ENCODE measurements around the gene CDHR2.

CDHR2 gene

DNA sequence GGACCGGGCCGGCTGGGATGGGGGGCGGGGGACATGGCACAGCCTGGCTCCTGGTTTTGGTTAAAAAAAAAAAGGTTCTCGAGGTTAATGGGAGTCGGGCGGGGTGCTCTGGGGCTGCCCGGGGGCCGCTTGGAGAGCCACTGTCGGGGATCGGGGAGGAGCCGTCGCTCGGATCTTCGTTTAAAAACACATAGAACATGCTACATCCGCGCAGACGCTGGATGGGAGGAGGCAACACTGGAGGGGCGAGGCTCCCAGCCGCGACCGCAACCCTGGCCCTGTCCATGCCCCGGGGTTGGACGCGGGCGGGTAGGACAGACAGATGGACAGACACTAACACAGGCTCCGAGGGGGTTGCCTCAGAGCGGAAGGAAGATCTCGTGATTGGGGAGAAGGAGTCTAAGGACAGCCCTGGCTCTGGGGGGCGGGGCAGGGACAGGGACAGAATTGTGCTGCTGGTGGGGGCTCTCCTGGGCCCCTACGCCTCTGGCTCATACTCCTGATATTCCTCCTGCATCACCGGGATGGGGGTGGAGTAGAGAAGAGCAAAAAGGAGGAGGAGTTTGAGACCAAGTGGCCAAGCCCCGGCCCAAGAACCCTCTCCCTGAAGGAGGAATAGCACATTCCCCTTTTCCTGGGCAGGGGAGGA lies 71.3 kb downstream of the CDHR2 start:
- no peak overlapping the region for H3K4me3 ChIP-seq (ENCODE audit: low read depth, low read length)
- TF ChIP-seq CTCF (IDR thresholded peaks at IDR 0.05; ENCODE audit: low read depth, low read length, missing control alignments) = no peak
- in situ Hi-C loops (cut with HindIII; ENCODE audit: low sequenced_read_pairs) = no loop called here
- DNase-seq (ENCODE audit: low read depth) = no peak

GRCh38 chr5:176621661-176622079 lies 72.5 kb downstream of the CDHR2 start:
- in situ Hi-C loops (cut with HindIII; ENCODE audit: low sequenced_read_pairs) = no loop called here
- no peak overlapping the region for H3K4me3 ChIP-seq (ENCODE audit: low read depth, low read length)
- no peak for DNase-seq (ENCODE audit: low read depth)
- no peak for TF ChIP-seq CTCF (IDR thresholded peaks at IDR 0.05; ENCODE audit: low read depth, low read length, missing control alignments)

GRCh38 chr5:176624142-176624541 lies 75.0 kb downstream of the CDHR2 start:
- no peak for TF ChIP-seq CTCF (IDR thresholded peaks at IDR 0.05; ENCODE audit: low read depth, low read length, missing control alignments)
- in situ Hi-C loops (cut with HindIII; ENCODE audit: low sequenced_read_pairs) = no loop called here
- no peak for DNase-seq (ENCODE audit: low read depth)
- no peak overlapping the region for H3K4me3 ChIP-seq (ENCODE audit: low read depth, low read length)

DNA sequence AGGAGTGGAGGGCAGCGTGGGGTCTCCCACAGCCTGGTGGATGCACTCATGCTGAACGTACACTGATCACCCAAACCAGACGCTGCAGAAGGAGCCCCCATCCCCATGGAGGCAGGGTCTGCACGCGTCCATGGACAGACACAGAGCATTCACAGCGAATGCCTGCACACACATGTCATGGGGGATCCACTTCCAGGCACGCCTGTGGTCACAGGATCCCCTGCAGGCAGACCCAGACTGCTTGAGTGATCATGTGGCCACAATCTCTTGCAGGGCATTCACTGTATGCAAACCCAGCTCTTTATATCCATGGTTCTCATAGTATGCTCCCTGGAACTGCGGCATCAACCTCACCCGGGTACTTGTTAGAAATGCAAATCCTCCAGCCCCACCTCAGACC lies 75.8 kb downstream of the CDHR2 start:
- in situ Hi-C loops (cut with HindIII; ENCODE audit: low sequenced_read_pairs) = no loop called here
- no peak overlapping the region for H3K4me3 ChIP-seq (ENCODE audit: low read depth, low read length)
- no peak for TF ChIP-seq CTCF (IDR thresholded peaks at IDR 0.05; ENCODE audit: low read depth, low read length, missing control alignments)
- no peak for DNase-seq (ENCODE audit: low read depth)

- no peak for TF ChIP-seq CTCF (IDR thresholded peaks at IDR 0.05; ENCODE audit: low read depth, low read length, missing control alignments)
These were observed 76.4 kb downstream of the CDHR2 start for GRCh38 chr5:176625512-176625911.

DNA sequence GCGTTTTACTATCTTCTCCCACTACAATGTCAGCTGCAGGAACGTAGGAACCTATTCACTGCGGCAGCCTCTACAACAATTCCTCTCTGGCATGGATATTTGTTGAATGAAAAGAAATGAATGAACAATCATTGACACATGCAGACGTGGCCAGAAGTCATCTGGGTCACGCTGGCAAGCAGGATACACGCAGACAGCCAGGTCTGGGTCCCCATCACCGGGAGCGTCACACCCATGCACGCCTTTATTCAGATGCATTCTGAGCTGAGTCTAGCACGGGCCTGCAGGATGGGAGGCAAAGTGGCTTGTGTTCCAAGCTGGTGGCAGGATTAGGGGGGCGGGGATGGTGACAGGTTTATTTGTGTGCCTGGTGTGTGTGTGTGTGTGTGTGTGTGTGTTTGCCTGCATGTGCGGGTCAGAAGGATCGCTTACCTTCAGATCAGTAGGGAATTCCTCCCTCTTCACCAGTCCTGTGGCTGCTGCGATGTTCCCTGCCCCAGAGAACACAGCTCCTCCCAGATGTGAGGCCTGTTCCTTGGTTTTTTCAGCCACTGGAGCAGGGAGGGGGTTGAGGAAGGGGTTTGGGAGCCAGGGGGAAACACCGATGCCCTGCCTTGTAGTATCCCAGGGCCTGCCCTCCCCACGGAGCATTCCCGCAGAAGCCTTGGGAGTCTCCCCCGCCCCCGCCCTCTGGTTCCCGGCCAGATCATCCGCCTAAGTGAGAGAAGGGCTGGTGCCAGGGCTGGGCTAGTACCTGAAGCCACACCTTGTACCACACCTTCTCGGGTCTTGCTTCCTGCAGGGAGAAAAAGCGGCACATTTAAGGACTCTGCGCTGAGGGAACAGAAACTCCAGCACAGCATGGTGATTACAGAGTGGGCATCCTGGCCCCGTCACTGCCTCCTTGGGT lies 77.1 kb downstream of the CDHR2 start:
- no peak for DNase-seq (ENCODE audit: low read depth)
- in situ Hi-C loops (cut with HindIII; ENCODE audit: low sequenced_read_pairs) = no loop called here
- no peak overlapping the region for H3K4me3 ChIP-seq (ENCODE audit: low read depth, low read length)
- TF ChIP-seq CTCF (IDR thresholded peaks at IDR 0.05; ENCODE audit: low read depth, low read length, missing control alignments) = no peak

More at GRCh38 chr5:176625512-176625911, 76.4 kb downstream of the CDHR2 start:
- in situ Hi-C loops (cut with HindIII; ENCODE audit: low sequenced_read_pairs) = no loop called here
- no peak for DNase-seq (ENCODE audit: low read depth)
- H3K4me3 ChIP-seq (ENCODE audit: low read depth, low read length) = no peak overlapping the region
